SU-DHL-6 (cell line): ENCODE data around the gene ITPR1.

ENCODE experiments used
- EZH2phosphoT487 ChIP-seq: fragments of 200-600 bp; sonication (generic), shearing (Covaris generic); conservative IDR thresholded peaks from 2 replicates; pipeline ENCODE4 v1.6.1; 2018; ENCODE audit warnings: mild to moderate bottlenecking, antibody characterized with exemption, low read length, moderate library complexity, mixed read lengths
- TF ChIP-seq, protein P1 (sequence below): fragments of 200-600 bp; sonication (generic); IDR thresholded peaks from one replicate; pipeline ENCODE4 v1.5.1; 2017; ENCODE audit warnings: antibody characterized with exemption, mild to moderate bottlenecking, low read length, moderate library complexity; ENCODE audit not compliant: insufficient read depth, poor library complexity, severe bottlenecking

GRCh38 chr3:4642611-4643010, 149.5 kb downstream of the ITPR1 start:
- no peak for TF ChIP-seq EZH2phosphoT487
- TF ChIP-seq, protein P1, sequence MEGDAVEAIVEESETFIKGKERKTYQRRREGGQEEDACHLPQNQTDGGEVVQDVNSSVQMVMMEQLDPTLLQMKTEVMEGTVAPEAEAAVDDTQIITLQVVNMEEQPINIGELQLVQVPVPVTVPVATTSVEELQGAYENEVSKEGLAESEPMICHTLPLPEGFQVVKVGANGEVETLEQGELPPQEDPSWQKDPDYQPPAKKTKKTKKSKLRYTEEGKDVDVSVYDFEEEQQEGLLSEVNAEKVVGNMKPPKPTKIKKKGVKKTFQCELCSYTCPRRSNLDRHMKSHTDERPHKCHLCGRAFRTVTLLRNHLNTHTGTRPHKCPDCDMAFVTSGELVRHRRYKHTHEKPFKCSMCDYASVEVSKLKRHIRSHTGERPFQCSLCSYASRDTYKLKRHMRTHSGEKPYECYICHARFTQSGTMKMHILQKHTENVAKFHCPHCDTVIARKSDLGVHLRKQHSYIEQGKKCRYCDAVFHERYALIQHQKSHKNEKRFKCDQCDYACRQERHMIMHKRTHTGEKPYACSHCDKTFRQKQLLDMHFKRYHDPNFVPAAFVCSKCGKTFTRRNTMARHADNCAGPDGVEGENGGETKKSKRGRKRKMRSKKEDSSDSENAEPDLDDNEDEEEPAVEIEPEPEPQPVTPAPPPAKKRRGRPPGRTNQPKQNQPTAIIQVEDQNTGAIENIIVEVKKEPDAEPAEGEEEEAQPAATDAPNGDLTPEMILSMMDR = no peak
